Testis (tissue), 2 donors: ENCODE results near the gene PRKACA.

Experiments
- POLR2A ChIP-seq: fragments of 450-650 bp; IDR thresholded peaks from one replicate; pipeline ENCODE4 v1.6.1; 2017; ENCODE audit warnings: antibody characterized with exemption, mild to moderate bottlenecking, moderate library complexity
- TF ChIP-seq, protein P1 (sequence below), 3 experiments: fragments of 450-650 bp in 2 of 3; fragments of 200-600 bp in 1 of 3; sonication (generic) in 1 of 3; IDR thresholded peaks; one replicate each; pipeline ENCODE4 v1.5.1; 2016 to 2019; ENCODE audit warnings: antibody characterized with exemption in 3 of 3, mild to moderate bottlenecking in 2 of 3, moderate library complexity in 1 of 3

DNA sequence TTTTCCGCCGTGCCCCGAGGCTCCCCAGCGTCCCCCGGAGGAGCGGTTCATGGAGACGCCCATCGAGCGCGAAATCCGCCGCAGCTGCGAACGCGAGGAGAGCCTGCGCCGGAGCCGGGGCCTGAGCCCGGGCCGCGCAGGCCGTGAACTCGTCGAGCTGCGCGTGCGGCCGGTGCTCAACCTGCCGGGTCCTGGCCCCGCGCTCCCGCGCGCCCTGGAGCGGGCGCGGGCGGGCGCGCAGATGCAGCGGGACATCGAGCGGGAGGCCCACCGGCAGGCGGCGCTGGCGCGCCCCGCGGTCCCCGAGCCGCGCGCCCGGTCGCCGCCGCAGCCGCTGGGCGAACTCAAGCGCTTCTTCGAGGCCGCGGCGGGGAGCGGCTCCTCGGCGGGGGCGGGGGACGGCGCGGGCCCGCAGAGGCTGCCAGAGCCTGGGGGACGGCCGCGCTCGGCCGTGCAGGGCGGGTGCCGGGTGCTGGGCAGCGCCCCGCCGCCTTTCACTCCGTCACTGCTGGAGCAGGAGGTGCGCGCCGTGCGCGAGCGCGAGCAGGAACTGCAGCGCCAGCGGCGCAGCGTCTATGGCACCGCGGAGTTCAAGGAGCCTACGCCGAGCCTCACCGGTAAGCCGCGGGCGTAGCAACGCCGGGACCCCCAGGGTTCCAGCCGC lies 44.2 kb downstream of the PRKACA start:
- TF ChIP-seq, protein P1, sequence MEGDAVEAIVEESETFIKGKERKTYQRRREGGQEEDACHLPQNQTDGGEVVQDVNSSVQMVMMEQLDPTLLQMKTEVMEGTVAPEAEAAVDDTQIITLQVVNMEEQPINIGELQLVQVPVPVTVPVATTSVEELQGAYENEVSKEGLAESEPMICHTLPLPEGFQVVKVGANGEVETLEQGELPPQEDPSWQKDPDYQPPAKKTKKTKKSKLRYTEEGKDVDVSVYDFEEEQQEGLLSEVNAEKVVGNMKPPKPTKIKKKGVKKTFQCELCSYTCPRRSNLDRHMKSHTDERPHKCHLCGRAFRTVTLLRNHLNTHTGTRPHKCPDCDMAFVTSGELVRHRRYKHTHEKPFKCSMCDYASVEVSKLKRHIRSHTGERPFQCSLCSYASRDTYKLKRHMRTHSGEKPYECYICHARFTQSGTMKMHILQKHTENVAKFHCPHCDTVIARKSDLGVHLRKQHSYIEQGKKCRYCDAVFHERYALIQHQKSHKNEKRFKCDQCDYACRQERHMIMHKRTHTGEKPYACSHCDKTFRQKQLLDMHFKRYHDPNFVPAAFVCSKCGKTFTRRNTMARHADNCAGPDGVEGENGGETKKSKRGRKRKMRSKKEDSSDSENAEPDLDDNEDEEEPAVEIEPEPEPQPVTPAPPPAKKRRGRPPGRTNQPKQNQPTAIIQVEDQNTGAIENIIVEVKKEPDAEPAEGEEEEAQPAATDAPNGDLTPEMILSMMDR (IDR thresholded peaks at IDR 0.05): peak; percentile 27 to 92 (median 52)
- no peak for TF ChIP-seq POLR2A
